Left kidney (tissue), 2 donors: Measurements from ENCODE around the gene RAB12. TPM values are rescaled to one million over a fixed set of nuclear protein-coding genes. Genes with fewer than 3 reads are reported as not detected.

Experiments
- DNase-seq: peaks from one replicate; pipeline ENCODE4 v3.0.0-alpha.2; 2013
- polyA plus RNA-seq: library from polyadenylated mRNA; unstranded; fragments of 120-200 nt; gene quantifications from one replicate; pipeline ENCODE4 v1.2.1, GENCODE V29; 2013; ENCODE audit not compliant: insufficient read length

RAB12 gene
- polyA plus RNA-seq, 1 donor = 65.1 TPM

DNA sequence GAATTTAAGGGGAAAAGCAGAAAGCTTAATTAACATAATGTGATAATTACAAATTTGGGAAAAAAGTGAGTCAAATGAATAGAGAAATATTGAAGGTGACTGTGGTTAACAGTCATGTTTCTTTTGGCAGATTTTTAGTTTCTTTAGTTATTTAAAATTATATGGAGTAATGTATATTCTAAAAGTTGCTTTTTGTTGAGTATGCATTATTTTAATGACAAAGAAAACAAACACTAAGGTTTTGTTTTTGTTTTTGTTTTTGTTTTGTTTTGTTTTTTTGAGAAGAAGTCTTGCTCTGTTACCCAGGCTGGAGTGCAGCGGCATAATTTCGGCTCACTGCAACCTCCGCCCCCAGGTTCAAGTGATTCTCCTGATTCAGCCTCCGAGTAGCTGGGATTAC lies 65.8 kb downstream of the RAB12 start:
- no peak for DNase-seq

DNA sequence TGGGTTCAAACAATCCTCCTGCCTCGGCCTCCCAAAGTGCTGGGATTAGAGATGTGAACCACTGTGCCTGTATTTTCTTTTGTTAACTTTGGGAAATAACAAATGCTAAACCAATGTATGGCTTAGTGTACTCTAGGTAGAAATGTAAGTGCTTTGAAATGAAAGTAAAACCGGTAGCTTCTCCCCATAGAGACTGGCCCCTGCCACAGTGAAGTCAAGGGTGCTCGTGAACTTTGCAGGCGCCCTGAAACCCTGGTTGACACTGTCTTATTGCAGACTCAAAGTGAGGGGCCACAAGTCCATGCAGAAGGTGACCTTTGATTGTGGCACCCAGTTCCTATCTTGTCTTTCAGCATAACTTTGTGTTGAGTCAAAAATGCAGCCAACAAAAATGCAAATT lies 72.0 kb downstream of the RAB12 start:
- DNase-seq = no peak

DNA sequence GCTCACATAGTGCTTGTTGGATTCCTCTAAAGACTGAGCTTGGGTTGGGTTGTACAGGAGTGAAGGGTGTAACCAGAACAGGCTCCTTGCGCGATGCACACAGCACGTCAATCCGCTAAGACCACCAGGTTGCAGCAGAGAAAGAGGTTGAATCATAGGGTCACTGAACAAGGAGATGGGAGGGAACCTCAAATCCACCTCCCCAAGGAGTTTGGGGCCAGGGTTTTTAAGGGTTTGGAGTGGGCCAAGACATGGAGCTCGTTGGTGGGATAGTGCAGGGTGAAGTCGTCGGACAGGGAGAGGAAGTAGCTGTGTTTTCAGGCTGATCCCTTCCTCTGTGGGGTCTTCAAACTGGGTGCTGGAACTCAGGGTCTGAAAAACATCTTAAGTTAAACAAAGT lies 75.3 kb downstream of the RAB12 start:
- DNase-seq = no peak

DNA sequence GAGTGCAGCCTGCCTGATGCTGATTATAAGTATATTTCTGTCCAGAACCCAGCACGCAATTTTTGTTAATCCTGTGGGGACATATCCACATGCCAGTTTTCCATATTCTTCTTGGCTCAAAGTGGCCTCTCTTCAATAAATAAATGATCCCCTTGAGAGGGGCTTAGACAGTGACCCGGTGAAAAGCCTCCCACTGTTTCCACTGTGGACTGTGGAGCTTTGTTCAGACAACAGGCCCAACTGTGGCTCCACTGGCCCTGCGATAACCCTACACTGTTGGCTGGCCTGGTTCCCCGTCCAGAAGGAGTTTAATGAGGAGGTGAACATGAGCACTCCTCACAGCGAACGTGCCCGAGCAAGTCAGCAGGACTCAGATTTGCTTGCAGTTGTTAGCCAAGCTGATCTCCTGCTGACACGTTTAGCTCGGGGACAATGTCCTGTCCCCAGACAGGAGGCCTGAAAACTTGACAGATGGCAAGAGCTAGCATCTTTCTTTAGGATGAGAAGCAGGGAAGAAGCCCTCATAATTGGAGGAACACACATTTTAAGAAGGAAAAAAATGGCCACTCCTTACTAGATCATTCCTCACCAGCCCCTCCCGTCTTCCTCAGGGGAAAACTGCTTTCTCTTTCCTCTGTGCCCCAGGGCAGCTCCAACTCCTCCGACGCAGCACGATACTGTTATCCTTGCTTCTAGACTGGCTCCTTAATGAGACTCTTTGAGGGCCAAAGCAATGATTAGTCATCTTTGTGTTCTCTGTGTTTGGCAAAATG lies 76.1 kb downstream of the RAB12 start:
- DNase-seq = no peak

DNA sequence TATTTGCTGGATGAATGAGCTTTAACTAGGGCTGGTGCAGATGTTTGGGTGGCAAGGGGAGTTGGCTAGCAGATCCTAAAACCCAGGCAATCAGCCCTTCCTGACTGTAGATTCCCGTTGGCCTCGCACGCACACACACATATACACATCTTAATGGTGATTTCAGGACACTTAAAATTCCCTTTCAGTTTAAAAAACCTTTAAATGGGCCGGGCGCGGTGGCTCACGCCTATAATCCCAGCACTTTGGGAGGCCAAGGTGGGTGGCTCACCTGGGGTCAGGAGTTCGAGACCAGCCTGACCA lies 76.6 kb downstream of the RAB12 start:
- no peak for DNase-seq

DNA sequence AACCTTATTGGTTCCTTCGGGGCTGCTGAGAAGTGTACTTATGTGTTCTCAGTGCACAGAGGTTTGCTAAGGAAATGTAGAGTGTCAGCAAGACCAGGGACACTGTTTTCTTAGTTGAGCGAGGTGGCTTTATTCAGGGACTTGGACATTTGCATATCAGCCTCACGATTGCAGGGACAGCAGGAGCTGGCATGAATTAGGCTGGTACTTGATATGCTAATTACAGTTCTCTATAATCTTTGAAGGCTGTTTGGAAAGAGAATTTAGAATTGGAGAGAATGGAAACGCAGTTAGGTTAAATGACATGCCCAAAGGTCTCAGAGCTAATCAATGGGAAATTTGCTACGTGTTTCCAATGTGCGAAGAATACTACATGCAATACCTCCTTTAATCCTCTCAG lies 77.4 kb downstream of the RAB12 start:
- DNase-seq = no peak

DNA sequence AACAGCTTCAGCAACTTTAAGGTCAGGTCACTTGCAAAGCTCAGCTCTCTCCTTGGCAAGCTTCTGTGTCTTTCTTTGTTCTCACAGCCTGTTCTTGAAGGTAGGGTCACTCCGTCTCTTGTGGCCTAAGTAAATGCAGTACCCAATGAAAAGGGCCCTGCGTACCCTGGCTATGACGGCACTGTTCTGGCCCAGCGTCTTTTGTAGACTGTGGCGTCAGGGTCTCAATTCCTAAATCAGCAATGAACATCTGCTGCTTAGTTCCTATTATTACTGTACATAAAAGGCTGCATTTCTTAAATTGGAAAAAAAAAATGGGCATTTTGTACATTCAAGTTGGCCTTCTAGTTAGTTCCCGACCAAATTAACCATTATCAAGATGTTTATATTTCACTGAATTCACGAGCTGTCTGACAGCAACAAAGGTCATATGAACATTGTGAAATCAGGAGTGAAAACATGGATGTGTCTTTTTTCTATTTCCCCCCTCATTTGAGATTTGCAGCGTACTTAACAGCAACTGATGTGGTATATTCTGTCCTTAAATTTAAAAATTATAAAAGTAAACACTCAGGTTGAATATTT lies 79.1 kb downstream of the RAB12 start:
- DNase-seq = no peak

DNA sequence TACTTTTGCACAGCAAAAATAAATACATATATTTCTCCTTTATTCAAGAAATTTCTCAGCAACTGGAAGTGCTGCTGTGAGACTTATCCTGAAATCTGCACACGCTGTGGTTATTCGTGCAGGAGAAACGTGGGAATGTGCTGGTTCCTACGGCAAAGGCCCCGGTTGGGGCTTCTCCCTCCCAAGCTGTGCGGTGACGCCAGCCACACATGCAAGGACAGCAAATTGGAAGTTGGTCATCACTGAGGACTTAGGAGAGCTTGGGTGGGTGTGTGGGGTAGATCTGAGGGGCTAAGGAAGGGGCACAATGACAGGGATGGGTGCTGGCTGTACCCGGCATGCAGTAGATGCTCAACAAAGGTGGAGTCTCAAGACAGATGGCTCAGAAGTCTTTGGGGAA lies 79.6 kb downstream of the RAB12 start:
- no peak for DNase-seq

Other genes with a start within 250 kb of the RAB12 start
- 23.8 TPM for gene MTCL1, start 96.1 kb downstream of the RAB12 start, polyA plus RNA-seq